Liver (tissue), 9 donors: ENCODE results near the gene GPC1. TPM values are rescaled to one million over a fixed set of nuclear protein-coding genes. Genes with fewer than 3 reads are reported as not detected.

ENCODE experiments used
- DNase-seq: peaks from one replicate; pipeline ENCODE4 v3.0.0-alpha.2; 2017; ENCODE audit warnings: low spot score
- H3K27ac ChIP-seq, 2 donors: one replicate each; pipeline ENCODE4 v1.7.0; 2013; ENCODE audit warnings: inconsistent platforms in 2 of 2, low read length in 2 of 2, control low read depth in 1 of 2, low read depth in 1 of 2, mild to moderate bottlenecking in 1 of 2
- H3K27me3 ChIP-seq, 4 donors: one replicate each; pipeline versions ENCODE4 v1.6.1 to v1.7.0; 2013; ENCODE audit warnings: low read length in 3 of 4, inconsistent platforms in 1 of 4, mild to moderate bottlenecking in 1 of 4, moderate library complexity in 1 of 4; ENCODE audit not compliant: control insufficient read depth in 4 of 4, insufficient read depth in 4 of 4
- H3K36me3 ChIP-seq, 4 donors: one replicate each; pipeline versions ENCODE4 v1.6.1 to v1.7.0; 2013; ENCODE audit warnings: low read length in 3 of 4, mild to moderate bottlenecking in 3 of 4, low read depth in 1 of 4, moderate library complexity in 1 of 4; ENCODE audit not compliant: control insufficient read depth in 4 of 4, insufficient read depth in 3 of 4
- H3K4me1 ChIP-seq, 4 donors: one replicate each; pipeline versions ENCODE4 v1.6.1 to v1.7.0; 2013; ENCODE audit warnings: low read length in 3 of 4, mild to moderate bottlenecking in 3 of 4, moderate library complexity in 1 of 4; ENCODE audit not compliant: control insufficient read depth in 4 of 4, insufficient read depth in 4 of 4
- H3K4me3 ChIP-seq, 3 donors: one replicate each; pipeline versions ENCODE4 v1.6.1 to v1.7.0; 2013; ENCODE audit warnings: low read length in 3 of 3, control low read depth in 1 of 3, low read depth in 1 of 3, mild to moderate bottlenecking in 1 of 3
- H3K9ac ChIP-seq, 2 donors: one replicate each; pipeline ENCODE4 v1.7.0; 2013; ENCODE audit warnings: low read length in 2 of 2, mild to moderate bottlenecking in 2 of 2, moderate library complexity in 2 of 2, control low read depth in 1 of 2, low read depth in 1 of 2
- H3K9me3 ChIP-seq, 4 donors: one replicate each; pipeline versions ENCODE4 v1.6.1 to v1.7.0; 2013; ENCODE audit warnings: low read length in 3 of 4; ENCODE audit not compliant: control insufficient read depth in 4 of 4
- ATF3 ChIP-seq: IDR thresholded peaks from 2 replicates; pipeline ENCODE4 v1.6.1; 2016; ENCODE audit warnings: antibody characterized with exemption
- CTCF ChIP-seq: fragments of 150-350 bp; IDR thresholded peaks from 2 replicates; pipeline ENCODE4 v1.5.1; 2017; ENCODE audit warnings: improper control_type of control experiment, low read depth, low read length; ENCODE audit not compliant: missing input control
- EGR1 ChIP-seq, 2 donors: IDR thresholded peaks; 2 replicates each; pipeline ENCODE4 v1.6.1; 2016 to 2018; ENCODE audit warnings: antibody characterized with exemption in 2 of 2, low read depth in 2 of 2
- FOXA1 ChIP-seq: IDR thresholded peaks from 2 replicates; pipeline ENCODE4 v1.6.1; 2016; ENCODE audit warnings: antibody characterized with exemption
- FOXA2 ChIP-seq: IDR thresholded peaks from 2 replicates; pipeline ENCODE4 v1.6.1; 2016; ENCODE audit warnings: antibody characterized with exemption
- GABPA ChIP-seq, 2 donors: IDR thresholded peaks in 1 of 2; conservative IDR thresholded peaks in 1 of 2; 2 replicates each; pipeline ENCODE4 v1.6.1; 2016; ENCODE audit warnings: antibody characterized with exemption in 2 of 2, mild to moderate bottlenecking in 1 of 2, moderate library complexity in 1 of 2
- HNF4A ChIP-seq, 2 donors: conservative IDR thresholded peaks; 2 replicates each; pipeline ENCODE4 v1.6.1; 2016; ENCODE audit warnings: antibody characterized with exemption in 2 of 2, mild to moderate bottlenecking in 2 of 2
- HNF4G ChIP-seq: IDR thresholded peaks from 2 replicates; pipeline ENCODE4 v1.6.1; 2016; ENCODE audit warnings: antibody characterized with exemption
- JUND ChIP-seq, 2 donors: IDR thresholded peaks; 2 replicates each; pipeline ENCODE4 v1.6.1; 2016; ENCODE audit warnings: antibody characterized with exemption in 2 of 2
- MAX ChIP-seq: IDR thresholded peaks from 2 replicates; pipeline ENCODE4 v1.6.1; 2016; ENCODE audit warnings: antibody characterized with exemption
- NR2F2 ChIP-seq: IDR thresholded peaks from 2 replicates; pipeline ENCODE4 v1.6.1; 2016; ENCODE audit warnings: antibody characterized with exemption
- REST ChIP-seq: IDR thresholded peaks from 2 replicates; pipeline ENCODE4 v1.6.1; 2016; ENCODE audit warnings: antibody characterized with exemption, mild to moderate bottlenecking
- RXRA ChIP-seq, 2 donors: IDR thresholded peaks; 2 replicates each; pipeline ENCODE4 v1.6.1; 2017 to 2018; ENCODE audit warnings: antibody characterized with exemption in 2 of 2, mild to moderate bottlenecking in 1 of 2
- SP1 ChIP-seq: IDR thresholded peaks from 2 replicates; pipeline ENCODE4 v1.6.1; 2018; ENCODE audit warnings: antibody characterized with exemption, mild to moderate bottlenecking
- TAF1 ChIP-seq: conservative IDR thresholded peaks from 2 replicates; pipeline ENCODE4 v1.6.1; 2016; ENCODE audit warnings: antibody characterized with exemption, mild to moderate bottlenecking
- YY1 ChIP-seq: IDR thresholded peaks from 2 replicates; pipeline ENCODE4 v1.6.1; 2016; ENCODE audit warnings: antibody characterized with exemption, mild to moderate bottlenecking
- ZBTB33 ChIP-seq: IDR thresholded peaks from 2 replicates; pipeline ENCODE4 v1.6.1; 2016; ENCODE audit warnings: antibody characterized with exemption
- WGBS: extraction: QIAGEN DNeasy Blood & Tissue Kit; methylation state at CpG from one replicate; pipeline ENCODE4 v1.1.7; 2013; 5-methylcytosine and 5-hydroxymethylcytosine counted together
- polyA plus RNA-seq, 2 donors: library from polyadenylated mRNA; stranded (reverse) in 1 of 2; unstranded in 1 of 2; fragments of 200-250 nt in 1 of 2; fragments of >200 nt in 1 of 2; fragmentation: Nextera tagmentation in 1 of 2; extraction: Ambion mirVana in 1 of 2; gene quantifications; one replicate each; pipeline versions ENCODE4 v1.2.1 to v1.2.3, GENCODE V29; 2013 to 2015
- total RNA-seq, 2 donors: library from RNA; depleted of rRNA; stranded (reverse); fragments of >200 nt; gene quantifications; one replicate each; pipeline ENCODE4 v1.2.3, GENCODE V29; 2014
- donor health status: healthy.
- donor health status: healthy.
- donor health status: healthy.
- donor health status: healthy.
- donor health status: healthy.

GPC1 gene
- total and polyA plus RNA-seq, 4 donors = 3.2 to 41.0 (median 9.1) TPM

- Histone ChIP-seq H3K9ac (no peak overlapping the region), H3K27ac (no peak overlapping the region), H3K4me3 (no peak overlapping the region), H3K27me3 (no peaks in the 10 kb centered on the region), H3K36me3 (no peaks in the 10 kb centered on the region), H3K4me1 (no peaks in the 10 kb centered on the region), H3K9me3 (no peaks in the 10 kb centered on the region)
- peak; percentile 27 for DNase-seq
- WGBS = 83% methylated on average over 19 of the region's 19 CpGs
- no peak for TF ChIP-seq YY1
- no peak for TF ChIP-seq REST
- no peak for TF ChIP-seq HNF4G
- TF ChIP-seq FOXA2 = no peak
- TF ChIP-seq CTCF = no peak
- no peak for TF ChIP-seq JUND (IDR thresholded peaks at IDR 0.05)
- no peak for TF ChIP-seq ZBTB33
- no peak for TF ChIP-seq ATF3
- TF ChIP-seq FOXA1 = no peak
- TF ChIP-seq EGR1 (IDR thresholded peaks at IDR 0.05; ENCODE audit: low read depth in 2 of 2) = no peak
- TF ChIP-seq HNF4A (conservative IDR thresholded peaks at IDR 0.05) = no peak
- no peak for TF ChIP-seq MAX
- no peak for TF ChIP-seq RXRA (IDR thresholded peaks at IDR 0.05)
- no peak for TF ChIP-seq GABPA (IDR thresholded peaks at IDR 0.05 in 1 of 2, conservative IDR thresholded peaks at IDR 0.05 in 1 of 2)
- TF ChIP-seq SP1 = no peak
- TF ChIP-seq TAF1 = no peak
- TF ChIP-seq NR2F2 = no peak
Measured at GRCh38 chr2:240397924-240398645, 37.4 kb upstream of the GPC1 start.
